HG02840 (cell line): ENCODE results near the gene WNK4.
A peak's percentile ranks its signal among the peaks of the same experiment; 100 is the strongest.
"Not testable (repeated sequence)": the region's sequence is repeated elsewhere in the genome, so short reads cannot be mapped to it uniquely, and the experiment has no call there.

Experiments used
- ATAC-seq: cut with Tn5 transposase; IDR thresholded peaks from one replicate; pipeline ENCODE4 v1.9.1; 2021; ENCODE audit warnings: mild to moderate bottlenecking, moderate library complexity, moderate number of reproducible peaks; ENCODE audit not compliant: unreplicated experiment, low FRiP score

The WNK4 gene

DNA sequence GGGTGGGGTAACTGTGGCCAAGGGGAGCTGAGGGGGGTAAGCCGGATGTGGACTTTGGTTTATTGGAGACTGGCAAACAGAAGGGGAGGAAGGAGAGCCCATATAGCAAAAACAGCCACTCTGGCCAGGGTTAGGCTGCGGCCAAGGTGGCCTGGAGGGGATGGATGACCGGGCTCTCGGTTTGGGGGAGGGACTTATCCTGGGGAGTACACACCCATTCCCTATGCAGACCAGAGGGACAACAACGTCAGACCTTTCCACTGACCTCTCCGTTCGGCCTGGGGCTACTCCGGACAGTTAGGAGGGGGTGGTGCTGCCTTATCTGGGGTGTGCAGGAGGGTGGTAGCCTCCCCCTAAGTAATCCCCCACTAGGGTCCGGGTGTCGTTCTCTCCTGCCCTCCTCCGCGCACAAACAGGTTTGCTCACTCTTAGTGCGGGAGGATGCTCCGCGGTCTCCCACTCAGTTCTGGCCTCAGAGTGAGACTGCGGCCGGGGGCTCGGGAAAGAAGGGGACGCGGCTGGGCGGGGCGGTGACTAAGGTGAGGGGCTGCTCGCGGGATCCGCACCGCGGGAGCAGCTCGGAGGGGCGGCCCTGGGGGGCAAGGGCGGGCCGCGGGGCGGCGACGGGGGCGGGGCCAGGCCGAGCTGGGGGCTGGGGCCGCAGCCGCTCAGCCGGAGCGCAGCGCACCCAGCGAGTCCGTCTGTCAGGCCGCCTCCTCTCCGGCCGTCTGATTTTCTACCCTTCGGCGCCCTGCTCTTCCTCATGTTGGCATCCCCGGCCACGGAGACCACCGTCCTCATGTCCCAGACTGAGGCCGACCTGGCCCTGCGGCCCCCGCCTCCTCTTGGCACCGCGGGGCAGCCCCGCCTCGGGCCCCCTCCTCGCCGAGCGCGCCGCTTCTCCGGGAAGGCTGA, at the start of gene WNK4:
Gene WNK4, plus strand, starts transcription at position 675 of the 915 bp plus-strand sequence. Its CDS starts 89 bp downstream, at position 764.
- ATAC-seq = no peak

DNA sequence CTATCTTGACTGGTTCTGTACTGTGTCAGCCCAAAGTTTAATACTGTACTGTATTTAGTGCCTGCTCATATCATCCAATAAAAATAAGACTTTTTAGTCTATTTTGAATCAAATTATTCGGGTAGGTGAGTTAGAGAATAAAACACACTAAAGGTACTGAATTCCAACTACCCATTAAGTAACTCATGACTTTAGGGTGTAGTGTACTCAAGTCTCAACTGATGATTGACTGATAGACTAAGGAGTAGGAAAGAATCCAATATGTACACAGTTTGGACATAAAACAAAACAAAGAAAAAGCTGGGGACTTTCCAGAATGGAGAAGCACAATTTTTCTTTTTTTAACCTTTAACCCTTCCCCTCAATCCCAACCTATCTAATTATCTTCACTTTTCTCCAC, 39.7 kb upstream of the WNK4 start:
- ATAC-seq = no peak

DNA sequence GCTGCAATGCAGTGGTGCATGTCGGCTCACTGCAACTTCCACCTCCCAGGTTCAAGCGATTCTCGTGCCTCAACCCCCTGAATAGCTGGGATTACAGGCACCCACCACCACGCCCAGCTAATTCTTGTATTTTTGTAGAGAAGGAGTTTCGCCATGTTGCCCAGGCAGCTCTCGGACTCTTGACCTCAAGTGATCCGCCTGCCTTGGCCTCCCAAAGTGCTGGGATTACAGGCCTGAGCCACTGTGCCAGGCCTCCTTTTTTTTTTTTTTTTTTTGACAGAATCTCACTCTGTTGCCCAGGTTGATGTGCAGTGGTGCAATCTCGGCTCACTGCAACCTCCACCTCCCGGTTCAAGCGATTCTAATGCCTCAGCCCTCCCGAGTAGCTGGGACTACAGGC, 37.5 kb upstream of the WNK4 start:
- not testable (repeated sequence) for ATAC-seq

DNA sequence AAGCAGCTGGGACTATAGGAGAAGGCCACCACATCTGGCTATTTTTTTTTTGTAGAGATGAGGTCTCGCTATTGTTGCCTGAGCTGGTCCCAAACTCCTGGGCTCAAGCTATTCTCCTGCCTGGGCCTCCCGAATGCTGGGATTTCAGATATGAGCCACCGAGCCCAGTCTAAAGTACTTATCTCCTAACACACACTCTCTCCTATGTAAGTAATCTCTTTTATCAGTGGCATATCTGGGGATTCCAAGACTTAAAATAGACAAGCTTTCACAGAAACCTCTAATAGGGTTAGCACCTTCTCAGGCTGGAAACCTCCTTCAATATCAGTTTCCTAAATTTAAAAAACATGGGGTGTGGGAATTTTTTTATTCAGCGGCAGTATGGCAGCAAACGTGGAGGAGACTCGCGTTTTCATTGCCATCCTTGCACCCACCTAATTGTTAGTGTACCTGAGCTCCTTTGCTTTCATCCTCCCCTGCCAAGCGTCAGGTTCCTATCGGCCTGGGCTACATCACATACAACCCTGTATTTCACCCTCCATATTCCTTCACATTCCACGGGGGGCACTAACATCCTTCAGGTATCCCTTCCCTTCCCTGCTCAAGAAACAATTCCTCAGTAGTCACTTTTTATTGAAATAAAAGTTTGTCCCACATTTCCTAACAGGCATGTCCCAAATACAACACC, 36.7 kb upstream of the WNK4 start:
- ATAC-seq = no peak

DNA sequence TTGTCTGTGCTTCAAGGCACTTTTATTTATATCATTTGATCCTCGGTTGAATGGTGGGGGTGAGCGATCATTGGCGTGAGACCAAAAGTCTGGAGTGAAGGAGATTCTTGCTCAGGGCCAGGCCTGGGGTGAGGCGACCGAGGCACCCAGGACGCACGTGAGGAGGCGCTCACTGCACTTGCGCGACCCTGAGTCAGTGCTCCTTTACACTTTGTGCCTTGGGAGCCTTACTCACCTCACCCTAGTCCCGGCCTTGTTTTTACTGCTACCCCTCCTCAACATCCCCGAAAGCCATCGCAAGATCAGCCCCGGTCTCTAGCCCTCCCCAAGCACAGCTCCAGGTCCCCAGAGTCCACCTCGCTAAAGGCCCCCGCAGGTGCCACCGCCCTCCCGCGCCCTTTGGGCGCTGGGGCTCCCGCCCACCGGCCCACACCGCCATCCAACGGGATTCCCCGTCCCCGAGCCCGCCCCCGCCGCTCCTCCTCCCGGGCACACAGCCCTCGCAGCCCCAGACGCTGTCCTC, 36.1 kb upstream of the WNK4 start:
- peak; percentile 35 for ATAC-seq

DNA sequence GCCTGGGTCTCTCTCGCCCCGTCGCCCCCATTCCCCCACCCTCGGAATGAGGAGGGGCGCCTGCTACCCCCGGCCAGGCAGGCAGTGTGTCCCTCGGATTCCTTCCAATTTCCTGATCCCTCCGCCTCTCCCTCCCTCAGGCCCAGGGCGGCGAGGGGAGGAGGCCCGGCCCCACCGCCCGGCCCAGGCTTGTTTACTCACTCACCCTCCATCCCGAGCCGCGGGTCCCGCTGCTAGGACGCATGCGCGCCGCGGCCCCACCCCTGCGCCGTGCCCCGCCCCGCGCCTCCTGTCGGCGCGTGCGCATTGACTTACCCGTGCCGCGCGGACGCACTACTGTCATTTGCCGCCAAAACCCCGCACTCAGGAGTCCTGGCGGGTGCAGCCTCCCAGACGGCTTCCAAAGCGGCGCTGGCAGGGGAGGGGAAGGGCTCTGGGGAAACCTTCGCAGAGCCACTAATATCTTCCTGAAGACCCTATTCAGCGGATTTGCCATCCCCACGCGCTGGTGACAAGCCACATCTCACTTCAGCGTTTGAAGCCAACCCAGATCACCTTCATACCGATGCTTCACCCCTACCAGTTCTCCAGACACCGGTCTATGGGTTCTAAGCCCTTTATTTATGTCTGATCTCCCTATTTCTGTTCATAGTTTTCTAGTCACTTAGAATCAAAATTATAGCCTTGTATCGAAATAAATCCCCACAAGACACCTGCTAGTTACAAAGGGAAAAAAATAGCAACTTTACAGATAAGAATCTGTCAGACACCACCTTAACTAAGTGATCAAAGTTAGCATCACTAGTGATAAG, 35.4 kb upstream of the WNK4 start, which contains the start of gene EZH1:
Gene EZH1, minus strand, starts transcription at position 235 of the 812 bp plus-strand sequence. CDS start 16,099 bp downstream, outside the sequence.
- ATAC-seq = peak; percentile 81

DNA sequence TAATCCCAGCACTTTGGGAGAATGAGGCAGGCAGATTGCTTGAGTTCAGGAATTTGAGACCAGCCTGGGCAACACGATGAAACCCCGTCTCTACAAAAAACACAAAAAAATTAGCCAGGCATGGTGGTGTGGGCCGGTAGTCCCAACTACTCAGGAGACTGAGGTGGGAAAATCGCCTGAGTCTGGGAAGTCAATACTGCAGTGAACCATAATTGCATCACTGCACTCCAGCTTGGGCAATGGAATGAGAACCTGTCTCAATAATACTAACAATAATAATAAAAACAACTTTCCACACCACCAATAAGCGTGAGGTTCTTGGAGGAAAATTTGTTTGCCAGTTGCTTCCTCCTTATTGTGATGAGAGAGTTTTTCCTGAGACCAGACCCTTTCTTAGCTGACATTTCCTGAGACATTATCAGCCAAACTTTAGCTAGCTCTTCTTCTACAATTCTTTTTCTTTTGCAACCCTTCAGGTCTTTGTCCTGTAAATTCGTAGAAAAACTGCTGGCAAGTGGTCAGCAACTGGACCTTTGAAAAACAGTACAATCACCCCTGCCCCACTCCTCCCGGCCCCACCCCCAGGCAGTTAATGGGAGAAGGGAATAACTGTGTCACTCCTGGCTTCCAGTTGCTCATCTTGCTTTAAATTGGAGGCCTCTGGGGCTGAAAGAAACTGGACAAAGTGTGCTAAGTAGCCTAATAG, 32.1 kb upstream of the WNK4 start:
- no peak for ATAC-seq

DNA sequence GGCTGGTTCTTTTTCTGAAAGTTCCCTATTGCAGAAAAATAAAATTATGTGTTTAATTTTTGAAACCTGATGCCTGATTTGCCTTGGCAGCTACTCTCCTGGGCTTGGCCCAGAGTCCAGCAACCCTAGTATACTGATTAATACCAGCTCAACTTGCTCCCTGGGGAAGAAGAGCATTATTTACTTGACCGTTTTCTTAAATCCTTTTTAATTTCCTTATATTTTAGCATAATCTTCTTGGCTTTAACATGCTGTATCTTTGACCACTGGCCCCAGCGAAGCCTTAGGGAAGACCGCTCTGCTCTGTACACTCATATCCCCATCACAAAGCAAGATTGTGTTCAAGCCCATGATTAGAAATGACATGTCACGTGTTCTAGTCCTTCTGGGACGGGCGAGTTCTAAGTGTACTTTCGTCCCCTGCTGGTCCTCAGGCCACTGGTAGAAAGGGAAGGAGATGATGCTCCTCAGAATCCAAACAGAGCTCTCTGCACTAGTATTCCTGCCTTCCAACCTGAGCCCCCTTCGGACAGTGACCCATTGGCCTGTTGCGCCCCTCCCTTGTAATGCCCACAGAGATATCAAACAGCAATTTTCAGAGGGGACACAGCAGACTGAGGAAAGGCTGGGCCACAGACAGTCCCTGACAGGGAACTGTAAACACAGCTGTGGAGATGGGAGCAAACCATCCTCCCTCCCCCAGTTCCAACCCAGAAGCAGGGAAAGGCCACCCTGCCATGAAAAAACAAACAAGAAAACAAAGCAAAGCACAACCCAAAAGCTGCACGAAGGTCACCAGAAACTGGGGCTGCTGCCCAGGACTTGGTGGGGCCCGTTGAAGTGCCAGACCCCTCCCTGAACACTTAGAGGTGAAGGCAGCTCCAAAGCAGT, 31.3 kb upstream of the WNK4 start:
- no peak for ATAC-seq

DNA sequence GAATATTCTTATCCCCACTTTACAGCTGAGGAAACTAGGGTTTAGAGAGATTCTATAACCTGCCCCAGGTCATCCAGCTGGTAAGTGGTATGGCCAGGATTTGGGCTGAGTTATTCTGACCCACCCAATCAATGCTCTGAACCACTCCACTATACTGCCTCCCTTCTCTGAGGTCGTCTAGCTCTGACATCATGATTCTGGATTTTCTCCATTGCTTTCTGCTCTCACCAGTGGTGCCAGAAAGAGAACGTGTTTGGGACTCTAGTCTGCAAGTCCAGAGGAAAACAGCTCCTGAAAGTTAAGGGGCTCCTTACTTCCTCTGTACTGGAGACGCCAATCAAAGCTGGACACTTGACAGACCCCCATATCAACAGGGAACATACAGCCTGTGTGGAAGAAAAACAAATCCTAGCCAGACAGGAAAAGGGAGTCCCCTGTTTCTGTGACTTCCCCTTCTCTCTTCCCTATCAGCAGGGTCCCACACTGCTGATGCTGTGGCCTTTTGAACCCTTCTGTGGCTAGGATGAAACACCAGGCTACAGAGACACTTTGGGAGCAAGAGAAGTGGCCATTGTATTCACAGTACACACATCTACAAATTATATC, 29.6 kb upstream of the WNK4 start:
- ATAC-seq = no peak

DNA sequence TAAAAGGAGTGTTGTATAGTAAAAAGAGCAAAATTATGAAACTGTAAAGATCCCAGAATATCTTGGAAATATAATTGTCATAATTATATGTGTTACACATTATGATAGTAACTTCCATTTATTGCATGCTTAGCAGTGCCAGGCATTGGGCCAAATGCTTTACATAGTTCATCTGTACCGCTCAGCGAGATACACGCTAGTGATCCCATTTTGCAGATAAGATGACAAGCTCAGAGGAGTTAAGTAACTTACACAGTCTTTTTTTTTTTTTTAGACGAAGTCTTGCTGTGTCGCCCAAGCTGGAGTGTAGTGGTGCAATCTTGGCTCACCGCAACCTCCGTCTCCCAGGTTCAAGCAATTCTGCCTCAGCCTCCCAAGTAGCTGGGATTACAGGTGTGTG, 28.8 kb upstream of the WNK4 start:
- no peak for ATAC-seq

DNA sequence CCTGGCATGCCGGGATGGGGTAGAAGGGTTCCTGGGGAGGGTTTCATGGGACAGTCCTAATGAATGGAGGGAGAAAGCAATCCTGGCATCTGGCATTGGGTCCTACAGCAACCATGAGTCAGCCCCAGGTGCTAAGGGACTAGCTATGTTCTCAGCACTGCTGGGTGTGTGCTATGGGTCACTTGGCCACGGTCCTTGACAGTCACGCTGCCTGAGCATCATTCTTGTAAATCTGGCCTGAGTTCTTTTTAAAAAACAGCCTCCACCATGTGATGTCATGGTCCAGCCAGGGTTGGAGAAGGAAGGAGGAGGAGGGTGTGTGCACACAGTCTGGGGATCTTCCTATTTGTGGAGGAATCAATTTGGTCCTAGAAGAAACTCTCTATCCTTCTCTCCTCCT, 25.6 kb upstream of the WNK4 start:
- no peak for ATAC-seq

DNA sequence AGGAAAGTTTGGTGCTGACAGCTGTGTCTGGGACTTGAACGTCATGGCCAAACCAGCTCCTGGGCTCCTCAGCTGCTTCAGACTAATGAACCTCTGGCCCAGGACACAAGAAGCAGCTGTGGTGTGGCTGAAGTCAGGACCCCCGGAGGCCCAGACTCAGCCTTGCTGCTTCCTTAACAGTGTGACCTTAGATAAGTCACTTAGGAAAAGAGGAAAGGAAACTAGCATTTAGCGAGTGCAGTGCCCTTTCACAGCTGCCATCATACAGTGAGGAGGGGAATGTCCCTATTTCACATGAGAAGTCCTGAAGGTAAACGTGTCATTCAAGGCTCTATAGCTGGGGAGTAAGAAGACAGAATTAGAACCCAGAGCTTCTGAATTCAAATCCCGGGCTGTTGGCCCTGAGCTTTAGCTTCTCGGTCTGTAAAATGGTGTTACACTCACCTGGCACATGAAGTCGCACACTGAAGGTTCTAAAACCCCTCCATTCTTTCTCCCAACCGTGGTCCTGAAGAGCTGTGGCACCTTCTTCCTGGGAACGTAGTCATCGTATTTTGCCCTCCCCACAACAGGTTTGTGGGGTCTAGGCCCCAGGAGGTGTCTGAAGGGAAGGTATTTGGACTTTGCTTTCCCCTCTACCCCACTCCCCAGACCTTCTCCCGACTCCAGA, 20.3 kb upstream of the WNK4 start:
- no peak for ATAC-seq

DNA sequence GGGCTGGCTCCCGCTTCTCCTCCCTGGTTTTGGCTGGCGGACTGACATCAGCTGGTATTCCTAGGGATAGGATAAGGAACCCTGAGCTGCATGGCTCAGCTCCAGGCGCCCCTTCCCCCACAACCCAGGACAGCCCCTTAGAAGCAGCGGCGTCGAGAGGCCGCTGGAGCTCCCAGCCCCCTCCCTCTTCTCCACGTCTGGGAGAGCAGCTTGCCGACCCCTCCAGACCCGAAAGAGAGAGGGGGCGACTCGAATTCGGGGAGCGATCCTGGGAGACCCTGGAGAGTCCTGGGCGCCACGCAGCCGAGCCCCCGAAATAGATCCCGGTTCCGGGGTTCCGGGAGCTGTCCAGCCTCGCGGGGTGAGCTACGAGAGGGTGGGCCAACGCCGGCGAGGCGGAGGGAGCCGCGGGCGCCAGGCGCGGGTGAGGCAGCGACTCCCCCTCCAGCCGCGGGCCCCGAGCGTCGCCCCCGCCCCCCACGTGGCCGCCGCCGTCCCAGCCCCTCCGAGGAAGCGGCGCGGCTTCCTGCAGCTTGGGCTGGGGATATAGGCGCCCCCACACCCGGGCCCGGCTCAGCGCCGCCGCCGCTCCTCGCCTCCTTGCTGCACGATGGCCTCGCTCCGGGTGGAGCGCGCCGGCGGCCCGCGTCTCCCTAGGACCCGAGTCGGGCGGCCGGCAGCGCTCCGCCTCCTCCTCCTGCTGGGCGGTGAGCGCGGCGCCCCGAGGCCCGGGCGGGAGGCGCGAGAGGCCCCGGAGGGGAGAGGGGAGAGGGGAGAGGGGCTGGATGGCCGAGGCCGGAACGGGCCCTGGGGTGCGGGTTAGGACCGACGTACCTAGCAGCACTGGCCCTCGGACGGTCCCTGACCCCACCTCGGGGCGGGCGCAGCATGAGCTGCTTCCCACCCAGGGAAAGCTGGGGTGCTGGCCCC, 19.5 kb upstream of the WNK4 start, which contains the start of gene RAMP2:
Gene RAMP2, plus strand, starts transcription at position 576 of the 930 bp plus-strand sequence. Its CDS starts 35 bp downstream, at position 611.
- ATAC-seq = no peak

DNA sequence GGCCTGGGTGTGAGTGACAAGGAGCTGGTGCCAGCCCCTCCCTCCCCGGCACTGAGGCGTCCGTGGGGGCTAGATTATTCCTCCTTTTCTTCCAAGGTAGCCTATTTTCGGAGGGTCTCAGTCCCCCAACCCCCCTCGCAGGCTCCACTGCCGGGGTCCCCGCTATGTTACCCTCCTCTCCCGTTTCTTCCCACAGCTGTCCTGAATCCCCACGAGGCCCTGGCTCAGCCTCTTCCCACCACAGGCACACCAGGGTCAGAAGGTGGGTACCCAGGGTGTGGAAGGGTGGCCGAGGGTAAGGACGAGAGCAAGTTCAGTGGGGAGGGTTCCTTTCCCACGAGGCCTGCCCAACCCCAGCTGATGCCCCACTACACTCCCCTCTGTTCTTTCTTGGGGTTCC, 18.8 kb upstream of the WNK4 start:
- no peak for ATAC-seq

DNA sequence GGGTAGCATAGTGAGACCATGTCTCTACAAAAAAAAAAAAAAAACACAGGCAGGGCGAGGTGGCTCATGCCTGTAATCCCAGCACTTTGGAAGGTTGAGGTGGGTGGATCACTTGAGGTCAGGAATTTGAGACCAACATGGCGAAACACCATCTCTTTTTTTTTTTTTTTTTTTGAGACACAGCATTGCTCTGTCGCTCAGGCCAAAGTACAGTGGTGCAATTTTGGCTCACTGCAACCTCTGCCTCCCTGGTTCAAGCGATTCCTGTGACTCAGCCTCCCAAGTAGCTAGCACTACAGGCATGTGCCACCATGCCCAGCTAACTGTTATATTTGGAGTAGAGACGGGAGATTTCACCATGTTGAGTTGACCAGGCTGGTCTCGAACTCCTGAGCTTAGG, 14.3 kb upstream of the WNK4 start:
- no peak for ATAC-seq

DNA sequence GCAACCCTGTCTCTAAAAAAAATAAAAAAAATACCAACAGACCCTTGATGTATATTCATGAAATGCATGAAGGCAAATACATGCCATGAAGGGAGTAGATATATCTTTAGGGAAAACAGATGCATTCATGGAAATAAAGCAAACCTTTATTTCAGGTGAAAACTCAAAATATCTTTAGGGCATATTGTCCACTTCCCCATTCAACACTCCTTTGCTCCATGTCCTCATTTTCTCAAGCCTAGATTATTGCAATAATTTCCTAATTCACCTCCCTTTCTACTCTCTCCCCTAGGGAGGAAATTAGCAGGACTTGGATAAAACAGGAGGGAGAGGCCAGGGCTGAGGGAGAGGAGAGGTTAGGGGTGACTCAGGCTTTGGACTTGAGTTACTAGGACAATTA, 12.9 kb upstream of the WNK4 start:
- ATAC-seq = no peak

DNA sequence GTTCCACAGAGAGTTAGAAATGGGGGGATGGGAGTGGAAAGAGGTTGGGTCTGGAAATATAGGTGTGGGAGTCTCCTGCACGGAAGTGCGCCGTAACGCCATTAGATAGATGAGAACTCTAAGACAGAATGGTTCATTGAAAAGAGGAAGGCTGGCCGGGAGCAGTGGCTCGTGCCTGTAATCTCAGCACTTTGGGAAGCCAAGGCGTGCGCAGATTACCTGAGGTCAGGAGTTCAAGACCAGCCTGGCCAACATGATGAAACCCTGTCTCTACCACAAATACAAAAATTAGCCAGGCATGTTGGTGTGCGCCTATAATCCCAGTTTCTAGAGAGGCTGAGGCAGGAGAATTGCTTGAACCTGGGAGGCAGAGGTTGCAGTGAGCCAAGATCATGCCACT, 12.4 kb upstream of the WNK4 start:
- not testable (repeated sequence) for ATAC-seq
